Measurements from ENCODE around the gene C4orf33.
"Not testable (repeated sequence)": the region's sequence is repeated elsewhere in the genome, so short reads cannot be mapped to it uniquely, and the experiment has no call there.

Gene C4orf33

GRCh38 chr4:129095811-129096454 lies at the start of gene C4orf33:
Gene C4orf33, plus strand, starts transcription at chr4:129096152. Its CDS starts 6,459 bp downstream, at chr4:129102611.
- no peak for DNase-seq

GRCh38 chr4:129059028-129059427 lies 36.9 kb upstream of the C4orf33 start:
- no peak for DNase-seq

- no peak for DNase-seq
These were observed 33.4 kb upstream of the C4orf33 start for GRCh38 chr4:129062580-129062979.

- no peak for DNase-seq
These were observed 32.3 kb upstream of the C4orf33 start for GRCh38 chr4:129063640-129064039.

GRCh38 chr4:129064717-129065116 lies 31.2 kb upstream of the C4orf33 start:
- no peak for DNase-seq

GRCh38 chr4:129069537-129069936 lies 26.4 kb upstream of the C4orf33 start:
- not testable (repeated sequence) for DNase-seq

GRCh38 chr4:129077326-129077725 lies 18.6 kb upstream of the C4orf33 start:
- no peak for DNase-seq

GRCh38 chr4:129080129-129080528 lies 15.8 kb upstream of the C4orf33 start:
- no peak for DNase-seq

- no peak for DNase-seq
These were observed 13.7 kb upstream of the C4orf33 start for GRCh38 chr4:129082302-129082701.

GRCh38 chr4:129085472-129085871 lies 10.5 kb upstream of the C4orf33 start:
- no peak for DNase-seq

- no peak for DNase-seq
These were observed 8.4 kb upstream of the C4orf33 start for GRCh38 chr4:129087516-129087915.

GRCh38 chr4:129092631-129093190 lies 3.2 kb upstream of the C4orf33 start:
- DNase-seq: no peak

- peak; percentile 64 for DNase-seq
These were observed 2.6 kb upstream of the C4orf33 start, which contains the start of gene SCLT1 for GRCh38 chr4:129093191-129093920. Gene SCLT1, minus strand, starts transcription at chr4:129093539. Its CDS starts 436 bp downstream, at chr4:129093103.

- no peak for DNase-seq
These were observed 1.6 kb upstream of the C4orf33 start for GRCh38 chr4:129094347-129094746.

- no peak for DNase-seq
These were observed 2.6 kb downstream of the C4orf33 start for GRCh38 chr4:129098531-129099001.

GRCh38 chr4:129109965-129110824 lies 14.2 kb downstream of the C4orf33 start:
- DNase-seq: no peak

- DNase-seq: no peak
These were observed 15.0 kb downstream of the C4orf33 start for GRCh38 chr4:129110931-129111330.

GRCh38 chr4:129111919-129112318 lies 16.0 kb downstream of the C4orf33 start:
- DNase-seq: no peak

- DNase-seq: no peak
These were observed 17.5 kb downstream of the C4orf33 start for GRCh38 chr4:129113434-129113833.

- DNase-seq: no peak
These were observed 18.0 kb downstream of the C4orf33 start for GRCh38 chr4:129113919-129114318.

GRCh38 chr4:129117705-129118104 lies 21.8 kb downstream of the C4orf33 start:
- no peak for DNase-seq

GRCh38 chr4:129126614-129127013 lies 30.7 kb downstream of the C4orf33 start:
- not testable (repeated sequence) for DNase-seq

- no peak for DNase-seq
These were observed 33.2 kb downstream of the C4orf33 start for GRCh38 chr4:129129143-129129542.

Data from NCI-H1436 treated with DMSO at 0.1 percent for 48 hours (cell line).